HG03196 (cell line): ENCODE results near the gene GAL3ST1.

Source experiments
- ATAC-seq: cut with Tn5 transposase; IDR thresholded peaks from one replicate; pipeline ENCODE4 v1.9.1; 2021; ENCODE audit not compliant: unreplicated experiment

Gene GAL3ST1

DNA sequence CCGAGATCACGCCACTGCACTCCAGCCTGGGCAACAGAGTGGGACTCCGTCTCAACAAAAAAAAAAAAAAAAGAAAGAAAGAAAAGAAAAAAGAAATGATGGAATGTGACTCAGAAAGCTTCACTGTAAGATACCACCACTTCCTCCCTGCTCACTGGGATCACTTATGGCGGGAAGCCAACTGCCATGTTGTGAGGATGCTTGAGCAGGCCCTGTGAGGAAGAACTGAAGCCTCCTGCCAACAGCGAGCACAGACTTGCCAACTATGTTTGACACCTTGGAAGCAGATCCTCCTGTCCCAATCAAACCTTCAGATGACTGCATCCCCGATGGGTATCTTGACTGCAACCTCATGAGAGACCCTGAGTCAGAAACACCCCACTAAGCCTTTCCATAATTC is 36.2 kb downstream of the GAL3ST1 start:
- no peak for ATAC-seq

GRCh38 chr22:30537083-30537731 is 37.3 kb downstream of the GAL3ST1 start:
- no peak for ATAC-seq

GRCh38 chr22:30535182-30535581 is 39.3 kb downstream of the GAL3ST1 start:
- no peak for ATAC-seq

DNA sequence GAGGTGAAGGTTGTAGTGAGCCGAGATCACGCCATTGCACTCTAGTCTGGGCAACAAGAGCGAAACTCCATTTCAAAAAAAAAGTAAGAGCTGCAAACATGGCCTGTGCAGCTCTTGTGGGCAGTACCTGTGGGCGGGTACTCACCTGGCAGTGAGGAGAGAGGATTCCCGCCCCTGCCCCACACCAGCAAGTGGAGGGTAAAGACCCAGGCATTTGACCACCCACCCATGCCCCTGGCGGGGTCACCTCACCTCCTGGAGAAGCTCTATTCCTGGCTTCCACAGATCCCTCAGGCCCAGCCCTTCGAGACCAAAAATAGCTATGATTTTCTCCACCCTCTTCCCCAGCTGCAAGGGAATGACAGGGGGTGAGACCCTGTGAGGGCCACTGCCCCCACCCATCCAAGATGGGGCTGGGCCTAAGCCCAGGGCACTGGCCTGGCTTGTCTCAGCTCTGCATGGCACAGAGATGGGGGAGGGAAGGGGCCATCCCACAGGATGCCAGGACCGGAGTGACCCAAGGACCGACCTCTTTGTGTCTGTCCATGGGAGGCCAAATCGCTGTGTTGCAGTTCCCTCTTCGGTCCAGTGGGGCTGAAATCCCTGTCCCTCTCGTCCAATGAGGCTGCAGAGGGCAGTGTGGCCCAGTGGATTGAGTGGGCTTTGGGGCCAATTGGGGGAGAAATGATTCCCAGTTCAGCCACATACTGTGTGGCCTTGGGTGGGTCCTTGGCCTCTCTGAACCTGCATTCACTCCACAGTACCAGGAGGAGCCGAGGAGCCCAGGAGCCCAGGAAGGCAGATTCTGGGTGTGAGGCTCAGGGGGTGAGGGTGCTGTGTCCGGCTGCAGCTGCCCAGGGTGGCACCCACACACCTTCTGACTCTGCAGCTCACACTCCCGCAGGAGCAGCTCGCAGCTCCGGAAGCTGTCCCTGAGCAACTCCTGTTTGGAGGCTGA is 42.5 kb downstream of the GAL3ST1 start:
- no peak for ATAC-seq

DNA sequence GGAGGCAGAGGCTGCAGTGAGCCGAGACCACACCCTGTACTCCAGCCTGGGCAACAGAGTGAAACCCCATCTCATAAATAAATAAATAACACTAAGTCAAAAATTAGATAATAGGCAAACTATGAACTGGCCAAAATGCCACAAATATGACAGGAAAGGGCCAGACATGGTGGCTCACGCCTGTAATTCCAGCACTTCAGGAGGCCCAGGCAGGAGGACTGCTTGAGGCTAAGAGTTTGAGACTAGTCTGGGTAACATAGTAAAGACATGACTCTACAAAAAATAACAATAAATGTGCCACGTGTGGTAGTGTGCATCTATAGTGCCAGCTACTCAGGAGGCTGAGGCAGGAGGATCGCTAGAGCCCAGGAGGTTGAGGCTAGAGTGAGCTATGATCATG is 47.8 kb downstream of the GAL3ST1 start:
- ATAC-seq, result no peak

GRCh38 chr22:30523646-30524489 is 50.6 kb downstream of the GAL3ST1 start:
- ATAC-seq, result no peak

DNA sequence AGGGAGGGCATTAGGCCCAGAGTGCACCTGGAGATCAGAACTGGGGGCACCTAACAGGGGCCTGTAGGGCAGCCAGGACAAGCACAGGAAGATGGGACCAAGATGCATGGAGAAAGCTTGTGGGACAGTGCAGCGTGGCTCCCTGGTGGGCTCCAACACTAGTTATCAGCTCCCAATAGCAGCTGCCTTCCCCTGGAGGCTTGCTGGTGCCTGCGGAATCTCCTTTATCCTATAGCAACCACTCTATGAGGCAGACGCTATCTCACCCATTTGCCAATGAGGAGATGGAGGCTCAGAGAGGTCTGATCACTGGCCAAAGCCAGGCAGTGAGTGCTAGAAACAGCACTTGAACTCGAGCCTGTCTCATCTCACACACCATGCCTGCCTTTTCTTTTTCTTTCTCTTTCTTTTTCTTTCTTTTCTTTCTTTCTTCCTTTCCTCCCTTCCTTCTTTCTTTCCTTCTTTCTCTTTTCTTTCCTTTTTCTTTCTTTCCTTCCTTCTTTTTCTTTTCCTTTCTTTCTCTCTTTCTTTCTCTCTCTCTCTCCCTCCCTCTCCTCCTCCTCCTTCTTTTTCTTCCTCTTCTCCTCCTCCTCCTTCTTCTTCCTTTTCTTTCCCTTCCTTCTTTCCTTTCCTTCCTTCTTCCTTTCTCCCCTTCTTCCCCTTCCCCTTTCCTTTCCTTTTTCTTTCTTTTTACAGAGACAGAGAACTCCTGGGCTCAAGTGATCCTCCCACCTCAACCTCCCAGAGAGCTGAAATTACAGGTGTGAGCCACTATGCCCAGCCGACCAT is 52.9 kb downstream of the GAL3ST1 start:
- no peak for ATAC-seq

GRCh38 chr22:30519842-30520425 is 54.5 kb downstream of the GAL3ST1 start:
- ATAC-seq, result no peak

DNA sequence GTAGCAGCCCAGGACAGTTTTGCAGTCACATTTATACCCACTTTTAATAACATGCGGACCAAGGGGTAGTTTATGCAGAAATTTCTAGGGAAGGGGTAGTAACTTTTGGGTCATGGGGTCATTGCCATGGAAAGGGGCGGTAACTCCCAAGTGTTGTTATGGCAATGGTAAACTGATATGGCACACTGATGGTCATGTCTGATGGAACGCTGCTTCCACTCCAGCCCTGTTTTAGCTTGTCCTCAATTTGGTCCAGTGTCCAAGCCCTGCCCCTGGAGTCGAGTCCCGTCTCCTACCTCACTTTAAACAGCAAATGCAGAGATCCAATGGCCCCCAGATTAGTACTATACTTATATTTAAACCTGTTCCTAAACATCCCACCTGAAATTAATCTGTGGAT is 57.7 kb downstream of the GAL3ST1 start:
- ATAC-seq, result no peak

- ATAC-seq, result no peak
These were observed 58.2 kb downstream of the GAL3ST1 start for GRCh38 chr22:30516273-30516672.

DNA sequence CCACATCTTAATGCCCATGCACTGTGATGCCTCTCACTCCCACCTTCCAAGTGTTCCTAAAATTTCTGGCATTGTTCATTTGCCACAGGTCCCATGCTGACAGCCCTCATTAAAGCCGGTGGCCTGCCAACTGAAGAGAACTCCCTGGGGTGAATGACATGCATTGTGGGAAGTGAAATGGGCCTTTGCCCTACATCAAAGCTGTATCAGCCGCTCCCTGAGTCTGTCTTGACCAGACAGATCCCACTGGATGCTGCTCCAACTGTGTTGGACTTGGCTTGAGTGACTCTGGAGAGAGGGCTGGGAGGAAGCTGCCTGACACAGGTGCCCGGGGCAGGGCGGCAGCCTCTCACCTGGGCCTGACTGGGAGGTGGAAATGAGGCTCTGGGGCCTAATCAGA is 60.2 kb downstream of the GAL3ST1 start:
- ATAC-seq, result no peak

- no peak for ATAC-seq
These were observed 61.0 kb downstream of the GAL3ST1 start for GRCh38 chr22:30513462-30513861.

GRCh38 chr22:30511911-30512310 is 62.6 kb downstream of the GAL3ST1 start:
- no peak for ATAC-seq

DNA sequence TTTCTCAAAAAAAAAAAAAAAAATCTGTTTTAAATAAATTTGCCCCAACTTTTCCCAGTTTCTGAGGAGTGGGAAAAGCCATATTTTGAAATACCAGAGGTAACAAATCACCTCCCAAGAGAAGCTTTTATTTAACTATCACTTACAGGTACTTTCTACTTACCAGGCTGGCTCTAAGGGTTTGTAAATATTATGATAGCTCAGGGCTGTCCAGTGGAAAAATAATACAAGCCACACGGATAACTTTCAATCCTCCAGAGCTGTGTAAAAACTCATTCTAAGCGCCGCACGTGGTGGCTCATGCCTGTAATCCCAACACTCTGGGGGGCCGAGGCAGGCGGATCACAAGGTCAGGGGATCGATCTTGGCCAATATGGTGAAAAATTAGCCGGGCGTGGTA is 63.4 kb downstream of the GAL3ST1 start:
- no peak for ATAC-seq

GRCh38 chr22:30508216-30508615 is 66.2 kb downstream of the GAL3ST1 start:
- no peak for ATAC-seq

DNA sequence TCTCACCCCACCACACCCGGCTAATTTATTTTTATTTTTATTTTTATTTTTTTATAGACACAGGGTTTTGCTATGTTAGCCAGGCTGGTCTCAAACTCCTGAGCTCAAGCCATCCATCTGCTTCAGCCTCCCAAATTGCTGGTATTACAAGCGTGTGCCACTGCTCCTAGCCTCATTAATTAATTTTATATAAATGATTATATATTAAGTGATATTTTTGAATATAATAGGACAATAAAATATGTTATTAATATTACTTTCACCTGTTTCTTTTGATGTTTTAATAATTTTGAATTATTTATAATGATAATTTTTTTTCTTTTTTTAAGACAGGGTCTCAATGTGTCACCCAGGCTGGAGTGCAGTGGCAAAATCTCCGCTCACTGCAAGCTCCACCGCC is 66.8 kb downstream of the GAL3ST1 start:
- ATAC-seq, result no peak

DNA sequence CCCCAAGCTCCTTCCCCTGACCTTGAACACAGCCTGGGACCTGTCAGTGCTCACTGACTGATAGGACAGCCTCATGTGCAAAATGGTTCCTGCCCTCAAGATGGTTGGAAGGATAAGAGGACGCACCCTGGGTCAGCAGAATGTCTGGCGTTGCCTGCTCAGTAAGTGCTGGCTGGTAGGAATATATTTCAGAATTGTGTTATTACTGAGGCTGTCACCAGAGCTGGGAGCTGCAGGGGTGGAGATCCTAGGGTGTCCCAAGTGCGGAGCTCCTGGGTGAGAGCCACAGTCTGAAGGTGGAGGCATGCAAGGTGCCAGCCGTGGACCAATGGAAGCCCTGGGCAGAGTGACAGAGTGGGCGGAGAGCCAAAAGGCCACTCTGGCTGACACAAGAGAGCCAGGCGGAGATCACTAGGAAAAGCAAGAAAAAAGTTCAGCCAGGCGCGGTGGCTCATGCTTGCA is 67.9 kb downstream of the GAL3ST1 start:
- no peak for ATAC-seq
